ENCODE results near the gene MXRA8. TPM values are rescaled to one million over a fixed set of nuclear protein-coding genes. Genes with fewer than 3 reads are reported as not detected.
A peak's percentile ranks its signal among the peaks of the same experiment; 100 is the strongest.

The MXRA8 gene
- total and polyA plus RNA-seq, 2 donors (not counting 3 experiments of a cell fraction or from before 2014, with no cell fraction given): 0.82 to 1.9 TPM

DNA sequence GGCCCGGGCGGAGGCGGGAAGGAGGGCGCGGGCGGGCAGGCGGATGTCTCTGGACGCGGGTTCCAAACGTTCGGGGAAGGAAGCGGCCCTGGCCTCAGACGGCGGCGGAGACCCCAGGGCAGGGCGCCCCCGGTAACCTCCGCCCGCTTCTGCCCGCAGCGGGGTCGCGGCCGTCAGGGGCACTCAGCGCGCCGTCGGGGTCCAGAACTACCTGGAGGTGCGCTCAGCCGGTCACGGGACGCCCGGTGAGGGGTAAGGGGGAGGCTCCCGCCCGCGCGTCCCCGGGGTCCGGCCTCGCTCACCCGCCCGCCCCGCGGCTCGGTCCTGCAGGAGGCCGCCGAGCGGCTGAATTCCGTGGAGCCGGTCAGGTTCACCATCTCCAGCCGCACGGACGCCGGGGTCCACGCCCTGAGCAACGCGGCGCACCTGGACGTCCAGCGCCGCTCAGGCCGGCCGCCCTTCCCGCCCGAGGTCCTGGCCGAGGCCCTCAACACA is 49.6 kb downstream of the MXRA8 start:
- no peak for TF ChIP-seq JUN (IDR thresholded peaks at IDR 0.05; ENCODE audit: borderline replicate concordance, insufficient read depth, insufficient read length, low read depth)
- H3K9me3 ChIP-seq (replicated peaks; ENCODE audit: control insufficient read depth, insufficient read depth, low read length): no peaks in the 10 kb centered on the region
- peaks cover 15% of the 10 kb centered on the region for H3K4me1 ChIP-seq (ENCODE audit: control insufficient read depth, extremely low read depth, insufficient read depth, low read length)
- H4K20me1 ChIP-seq (replicated peaks; ENCODE audit: control insufficient read depth, extremely low read depth, insufficient read depth, low read length): no peaks in the 10 kb centered on the region
- FAIRE-seq (peak; percentile 26), DNase-seq (ENCODE audit: low read depth, low spot score) (no peak)
- H3K9me1 ChIP-seq (replicated peaks; ENCODE audit: control insufficient read depth, extremely low read depth, insufficient read depth, low read length): no peaks in the 10 kb centered on the region
- H3K9ac ChIP-seq (replicated peaks; ENCODE audit: extremely low read depth, insufficient read depth, low read length): peak overlapping the region; percentile 73
- H3K4me3 ChIP-seq (replicated peaks in 1 of 3; ENCODE audit: insufficient read depth in 1 of 3, low read depth in 1 of 3, low read length in 3 of 3): peak overlapping the region; percentile 56 to 94 (median 64)
- H3K27ac ChIP-seq (ENCODE audit: insufficient read depth, low read depth, low read length): peak overlapping the region; percentile 65
- dilution Hi-C loops (cut with MboI; ENCODE audit: extremely low pct_ligation_motif_present, low sequenced_read_pairs) (no loop called here), intact Hi-C loops (cut with micrococcal nuclease) (loop anchor here (1.0 to 5.0 kb wide), 6 partner anchors 16 to 187 kb away; partner anchors contain the start of genes AURKAIP1, CPTP, DVL1 and INTS11)
- peaks cover 0 to 29% of the 10 kb centered on the region in 2 experiments for H3K36me3 ChIP-seq (ENCODE audit: control insufficient read depth in 2 of 2, extremely low read depth in 1 of 2, insufficient read depth in 2 of 2, low read length in 2 of 2)
- H3K4me2 ChIP-seq (ENCODE audit: insufficient read depth, low read length): peak overlapping the region; percentile 45
- ChIA-PET POLR2A (no interaction called here), CTCF (interaction anchor here (1.5 kb wide), 1 partner anchor 186 kb away, joined by 9 read pairs; no protein-coding TSS in a partner anchor)
- H3K27me3 ChIP-seq (ENCODE audit: control insufficient read depth in 2 of 2, insufficient read depth in 2 of 2, low read length in 2 of 2): no peaks in the 10 kb centered on the region
- no peaks in the 10 kb centered on the region for H3K79me2 ChIP-seq (ENCODE audit: control insufficient read depth, insufficient read depth, low read length)
- BruUV-seq (replicated peaks): TSS peak; percentile 46
- peak overlapping the region; percentile 59 for H2AFZ ChIP-seq (ENCODE audit: low read depth, low read length)

DNA sequence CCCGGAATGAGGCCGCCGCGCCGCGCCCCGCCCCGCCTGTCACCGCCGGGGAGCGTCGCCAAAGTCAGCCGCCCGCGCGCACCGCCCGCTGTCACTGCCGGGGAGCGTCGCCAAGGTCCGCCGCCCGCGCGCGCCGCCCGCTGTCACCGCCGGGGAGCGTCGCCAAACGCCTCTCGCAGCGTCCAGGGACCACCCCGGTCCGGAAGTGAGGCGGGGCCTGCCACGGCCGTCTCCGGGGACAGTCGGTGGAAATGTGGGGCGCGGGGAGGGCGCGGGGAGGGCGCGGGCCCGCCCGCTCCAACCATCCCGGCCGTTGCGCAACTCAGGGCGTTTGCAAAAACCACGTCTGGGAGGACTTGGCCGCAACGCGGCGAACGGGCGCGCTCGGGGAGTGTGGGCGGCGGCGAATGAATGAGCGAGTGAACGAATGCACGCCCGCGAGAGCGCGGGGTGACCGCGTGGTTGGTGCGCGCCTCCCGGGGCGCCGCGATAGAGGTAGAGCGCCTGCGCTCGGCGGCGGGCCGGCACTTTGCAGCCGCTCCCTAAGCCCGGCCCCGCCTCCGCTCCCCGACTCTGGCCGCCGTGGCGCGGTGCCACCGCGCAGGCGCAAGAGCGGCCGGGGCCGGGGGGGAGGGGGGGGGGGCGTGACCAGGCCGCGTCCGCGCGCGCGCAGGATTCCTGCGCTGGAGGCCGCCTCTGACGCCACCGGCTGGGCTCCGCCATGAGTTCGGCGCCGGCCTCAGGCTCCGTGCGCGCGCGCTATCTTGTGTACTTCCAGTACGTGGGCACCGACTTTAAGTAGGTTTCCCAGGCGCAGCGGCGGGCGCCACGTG is 50.2 kb downstream of the MXRA8 start, which contains the start of the genes ACAP3 and PUSL1:
Gene ACAP3, minus strand, starts transcription at position 8 of the 833 bp plus-strand sequence. CDS start 115 bp downstream, outside the sequence.
Gene PUSL1, plus strand, starts transcription at position 675 of the 833 bp plus-strand sequence. Its CDS starts 47 bp downstream, at position 722.
- no peaks in the 10 kb centered on the region for H3K9me3 ChIP-seq (replicated peaks; ENCODE audit: control insufficient read depth, insufficient read depth, low read length)

More for the DNA sequence above, 50.2 kb downstream of the MXRA8 start, which contains the start of the genes ACAP3 and PUSL1:
- dilution Hi-C loops (cut with MboI; ENCODE audit: extremely low pct_ligation_motif_present, low sequenced_read_pairs) (no loop called here), intact Hi-C loops (cut with micrococcal nuclease) (loop anchor here (1.0 to 5.0 kb wide), 5 partner anchors 17 to 186 kb away; partner anchors contain the start of genes AURKAIP1, CPTP, INTS11 and UBE2J2)
- H3K36me3 ChIP-seq (ENCODE audit: control insufficient read depth in 2 of 2, extremely low read depth in 1 of 2, insufficient read depth in 2 of 2, low read length in 2 of 2): peaks cover 0 to 22% of the 10 kb centered on the region in 2 experiments
- H3K27ac ChIP-seq (ENCODE audit: insufficient read depth, low read depth, low read length): peak within 1 kb of the TSS; percentile 65
- no peaks in the 10 kb centered on the region for H3K9me1 ChIP-seq (replicated peaks; ENCODE audit: control insufficient read depth, extremely low read depth, insufficient read depth, low read length)
- FAIRE-seq: peak; percentile 71
- peak within 1 kb of the TSS; percentile 68 for H2AFZ ChIP-seq (ENCODE audit: low read depth, low read length)
- H4K20me1 ChIP-seq (replicated peaks; ENCODE audit: control insufficient read depth, extremely low read depth, insufficient read depth, low read length): no peaks in the 10 kb centered on the region
- no peaks in the 10 kb centered on the region for H3K27me3 ChIP-seq (ENCODE audit: control insufficient read depth in 2 of 2, insufficient read depth in 2 of 2, low read length in 2 of 2)
- DNase-seq (ENCODE audit: low read depth, low spot score): peak; percentile 80
- BruUV-seq (replicated peaks): no TSS peak
- no peaks in the 10 kb centered on the region for H3K79me2 ChIP-seq (ENCODE audit: control insufficient read depth, insufficient read depth, low read length)
- peak within 1 kb of the TSS; percentile 56 to 94 (median 66) for H3K4me3 ChIP-seq (replicated peaks in 1 of 3; ENCODE audit: insufficient read depth in 1 of 3, low read depth in 1 of 3, low read length in 3 of 3)
- peak within 1 kb of the TSS; percentile 73 for H3K9ac ChIP-seq (replicated peaks; ENCODE audit: extremely low read depth, insufficient read depth, low read length)
- H3K4me2 ChIP-seq (ENCODE audit: insufficient read depth, low read length): peak within 1 kb of the TSS; percentile 45
- ChIA-PET POLR2A (no interaction called here), CTCF (no interaction called here)
- H3K4me1 ChIP-seq (ENCODE audit: control insufficient read depth, extremely low read depth, insufficient read depth, low read length): peaks cover 15% of the 10 kb centered on the region
- TF ChIP-seq POLR2A (IDR thresholded peaks at IDR 0.05; ENCODE audit: low read depth, low read length) (peak; percentile 44), POLR2AphosphoS5 (IDR thresholded peaks at IDR 0.05; ENCODE audit: insufficient read depth, low read depth, low read length) (peak; percentile 76), GATA2 (IDR thresholded peaks at IDR 0.05; ENCODE audit: insufficient read depth, insufficient read length, low read depth, low read length) (no peak), JUN (IDR thresholded peaks at IDR 0.05; ENCODE audit: borderline replicate concordance, insufficient read depth, insufficient read length, low read depth) (no peak)
- TF ChIP-seq, protein P1, sequence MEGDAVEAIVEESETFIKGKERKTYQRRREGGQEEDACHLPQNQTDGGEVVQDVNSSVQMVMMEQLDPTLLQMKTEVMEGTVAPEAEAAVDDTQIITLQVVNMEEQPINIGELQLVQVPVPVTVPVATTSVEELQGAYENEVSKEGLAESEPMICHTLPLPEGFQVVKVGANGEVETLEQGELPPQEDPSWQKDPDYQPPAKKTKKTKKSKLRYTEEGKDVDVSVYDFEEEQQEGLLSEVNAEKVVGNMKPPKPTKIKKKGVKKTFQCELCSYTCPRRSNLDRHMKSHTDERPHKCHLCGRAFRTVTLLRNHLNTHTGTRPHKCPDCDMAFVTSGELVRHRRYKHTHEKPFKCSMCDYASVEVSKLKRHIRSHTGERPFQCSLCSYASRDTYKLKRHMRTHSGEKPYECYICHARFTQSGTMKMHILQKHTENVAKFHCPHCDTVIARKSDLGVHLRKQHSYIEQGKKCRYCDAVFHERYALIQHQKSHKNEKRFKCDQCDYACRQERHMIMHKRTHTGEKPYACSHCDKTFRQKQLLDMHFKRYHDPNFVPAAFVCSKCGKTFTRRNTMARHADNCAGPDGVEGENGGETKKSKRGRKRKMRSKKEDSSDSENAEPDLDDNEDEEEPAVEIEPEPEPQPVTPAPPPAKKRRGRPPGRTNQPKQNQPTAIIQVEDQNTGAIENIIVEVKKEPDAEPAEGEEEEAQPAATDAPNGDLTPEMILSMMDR (IDR thresholded peaks at IDR 0.05; ENCODE audit: extremely low read depth in 1 of 2, insufficient read depth in 1 of 2, low read depth in 1 of 2, low read length in 2 of 2): no peak

All from endothelial cell of umbilical vein (primary cell).